Neural cell (in vitro differentiated cells): ENCODE measurements around the gene PDE1C. TPM values are rescaled to one million over a fixed set of nuclear protein-coding genes. Genes with fewer than 3 reads are reported as not detected.

Experiments used
- H2AFZ ChIP-seq: fragments of 200-600, 300-800 bp; sonication (generic), shearing (Covaris generic); 2 replicates; pipeline ENCODE4 v1.6.0; 2014; ENCODE audit warnings: low read depth, mild to moderate bottlenecking, antibody characterized with exemption, low read length, moderate library complexity
- H3F3A ChIP-seq: fragments of 200-600 bp; shearing (Covaris generic); 2 replicates; pipeline ENCODE4 v1.6.1; 2016; ENCODE audit warnings: mild to moderate bottlenecking, moderate library complexity, mixed read lengths, antibody characterized with exemption, low read length; ENCODE audit not compliant: insufficient read depth, poor library complexity, severe bottlenecking
- H3K27ac ChIP-seq: fragments of 200-600, 300-800 bp; sonication (generic), shearing (Covaris generic); 2 replicates; pipeline ENCODE4 v1.5.1; 2014; ENCODE audit warnings: mild to moderate bottlenecking, low read length, moderate library complexity
- H3K27me3 ChIP-seq: fragments of 300-800, 200-600 bp; sonication (generic), shearing (Covaris generic); 2 replicates; pipeline ENCODE4 v1.6.0; 2014; ENCODE audit warnings: mild to moderate bottlenecking, low read depth, low read length, moderate library complexity; ENCODE audit not compliant: insufficient read depth
- H3K36me3 ChIP-seq: fragments of 300-800, 200-600 bp; sonication (generic), shearing (Covaris generic); 2 replicates; pipeline ENCODE4 v1.5.1; 2014; ENCODE audit warnings: mild to moderate bottlenecking, antibody characterized with exemption, low read length, moderate library complexity; ENCODE audit not compliant: insufficient read depth
- H3K4me2 ChIP-seq: fragments of 300-800, 200-600 bp; sonication (generic), shearing (Covaris generic); 2 replicates; pipeline ENCODE4 v1.6.0; 2014; ENCODE audit warnings: mild to moderate bottlenecking, low read length
- H3K4me3 ChIP-seq: fragments of 300-800, 200-600 bp; sonication (generic), shearing (Covaris generic); 2 replicates; pipeline ENCODE4 v1.5.1; 2014; ENCODE audit warnings: mild to moderate bottlenecking, low read length, moderate library complexity
- H3K79me2 ChIP-seq: fragments of 200-600 bp; shearing (Covaris generic); replicated peaks from 2 replicates; pipeline ENCODE4 v1.6.0; 2014; ENCODE audit warnings: mild to moderate bottlenecking, low read length, moderate library complexity; ENCODE audit not compliant: insufficient read depth
- H3K9ac ChIP-seq: fragments of 300-800, 200-600 bp; sonication (generic), shearing (Covaris generic); 2 replicates; pipeline ENCODE4 v1.6.1; 2016; ENCODE audit warnings: mild to moderate bottlenecking, low read length, mixed read lengths
- H3K9me2 ChIP-seq: fragments of 200-600 bp; shearing (Covaris generic); 2 replicates; pipeline ENCODE4 v1.6.1; 2016; ENCODE audit warnings: mild to moderate bottlenecking, low read length, mixed read lengths; ENCODE audit not compliant: insufficient read depth
- H3K9me3 ChIP-seq: fragments of 200-600, 300-800 bp; sonication (generic), shearing (Covaris generic); 2 replicates; pipeline ENCODE4 v1.6.1; 2016; ENCODE audit warnings: mild to moderate bottlenecking, mixed run types, low read length, moderate library complexity, mixed read lengths
- H4K20me1 ChIP-seq: fragments of 200-600 bp; shearing (Covaris generic); 2 replicates; pipeline ENCODE4 v1.6.1; 2016; ENCODE audit warnings: mild to moderate bottlenecking, mixed run types; ENCODE audit not compliant: insufficient read depth
- EP300 ChIP-seq: fragments of 450-650 bp; conservative IDR thresholded peaks from 2 replicates; pipeline ENCODE4 v1.6.1; 2014; ENCODE audit warnings: antibody characterized with exemption, mild to moderate bottlenecking, moderate library complexity; ENCODE audit not compliant: poor library complexity, severe bottlenecking
- EZH2 ChIP-seq: fragments of 200-600, 300-800 bp; shearing (Covaris generic), sonication (generic); IDR thresholded peaks from 2 replicates; pipeline ENCODE4 v1.6.1; 2014; ENCODE audit warnings: antibody characterized with exemption, low read length, borderline replicate concordance, mild to moderate bottlenecking; ENCODE audit not compliant: insufficient read depth, poor library complexity, severe bottlenecking
- MXI1 ChIP-seq: fragments of 450-650 bp; conservative IDR thresholded peaks from 2 replicates; pipeline ENCODE4 v1.6.1; 2014; ENCODE audit warnings: antibody characterized with exemption, mild to moderate bottlenecking; ENCODE audit not compliant: poor library complexity, severe bottlenecking
- POLR2AphosphoS5 ChIP-seq: IDR thresholded peaks from 2 replicates; pipeline ENCODE4 v1.6.1; 2012
- RAD21 ChIP-seq: fragments of 450-650 bp; conservative IDR thresholded peaks from 2 replicates; pipeline ENCODE4 v1.6.1; 2014; ENCODE audit warnings: antibody characterized with exemption, mild to moderate bottlenecking, moderate library complexity
- SMC3 ChIP-seq: fragments of 450-650 bp; conservative IDR thresholded peaks from 2 replicates; pipeline ENCODE4 v1.6.1; 2014; ENCODE audit warnings: antibody characterized with exemption, mild to moderate bottlenecking, moderate library complexity; ENCODE audit not compliant: poor library complexity
- TAF1 ChIP-seq: IDR thresholded peaks from 2 replicates; pipeline ENCODE4 v1.6.1; 2012; ENCODE audit warnings: low read depth
- polyA plus RNA-seq: library from polyadenylated mRNA; depleted of rRNA; stranded (reverse); fragments of >200 nt; gene quantifications from 2 replicates; pipeline ENCODE4 v1.2.3, GENCODE V29; 2014
- TF ChIP-seq, protein P1 (sequence below): fragments of 450-650 bp; IDR thresholded peaks from 2 replicates; pipeline ENCODE4 v1.5.1; 2014; ENCODE audit warnings: antibody characterized with exemption, mild to moderate bottlenecking, moderate library complexity; ENCODE audit not compliant: poor library complexity, severe bottlenecking
- TF ChIP-seq, protein P2 (sequence below): IDR thresholded peaks from 2 replicates; pipeline ENCODE4 v1.6.1; 2012; ENCODE audit warnings: borderline replicate concordance

PDE1C gene
- polyA plus RNA-seq, 1 donor from 2014 or later = 6.6 TPM

DNA sequence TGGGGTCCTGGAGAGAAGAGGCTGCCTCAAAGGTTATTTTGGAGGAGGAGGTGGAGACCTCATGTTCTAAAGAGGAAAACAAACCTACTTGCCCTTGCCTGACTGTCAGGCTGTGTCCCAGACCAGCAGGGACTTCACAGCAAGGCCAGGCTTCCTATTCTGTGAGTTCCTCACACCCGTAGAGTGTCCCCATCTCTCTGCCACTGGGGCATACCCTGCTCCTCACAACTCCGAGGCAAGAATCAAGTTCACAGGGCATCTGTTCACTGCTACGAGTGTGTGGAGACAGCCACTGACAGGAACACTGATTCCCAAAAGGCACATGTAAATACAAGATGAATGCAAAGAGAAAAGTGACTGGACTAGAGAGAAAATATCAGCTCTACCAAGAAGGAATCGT is 38.0 kb downstream of the PDE1C start:
- Histone ChIP-seq H3K27me3 (no peaks in the 10 kb centered on the region), H3K9me3 (no peaks in the 10 kb centered on the region), H4K20me1 (no peaks in the 10 kb centered on the region), H3K4me2 (no peak overlapping the region), H2AFZ (no peak overlapping the region), H3K36me3 (no peaks in the 10 kb centered on the region), H3F3A (no peaks in the 10 kb centered on the region), H3K9me2 (no peaks in the 10 kb centered on the region), H3K4me3 (no peak overlapping the region), H3K79me2 (no peaks in the 10 kb centered on the region), H3K9ac (no peak overlapping the region), H3K27ac (no peak overlapping the region)
- TF ChIP-seq, protein P1, sequence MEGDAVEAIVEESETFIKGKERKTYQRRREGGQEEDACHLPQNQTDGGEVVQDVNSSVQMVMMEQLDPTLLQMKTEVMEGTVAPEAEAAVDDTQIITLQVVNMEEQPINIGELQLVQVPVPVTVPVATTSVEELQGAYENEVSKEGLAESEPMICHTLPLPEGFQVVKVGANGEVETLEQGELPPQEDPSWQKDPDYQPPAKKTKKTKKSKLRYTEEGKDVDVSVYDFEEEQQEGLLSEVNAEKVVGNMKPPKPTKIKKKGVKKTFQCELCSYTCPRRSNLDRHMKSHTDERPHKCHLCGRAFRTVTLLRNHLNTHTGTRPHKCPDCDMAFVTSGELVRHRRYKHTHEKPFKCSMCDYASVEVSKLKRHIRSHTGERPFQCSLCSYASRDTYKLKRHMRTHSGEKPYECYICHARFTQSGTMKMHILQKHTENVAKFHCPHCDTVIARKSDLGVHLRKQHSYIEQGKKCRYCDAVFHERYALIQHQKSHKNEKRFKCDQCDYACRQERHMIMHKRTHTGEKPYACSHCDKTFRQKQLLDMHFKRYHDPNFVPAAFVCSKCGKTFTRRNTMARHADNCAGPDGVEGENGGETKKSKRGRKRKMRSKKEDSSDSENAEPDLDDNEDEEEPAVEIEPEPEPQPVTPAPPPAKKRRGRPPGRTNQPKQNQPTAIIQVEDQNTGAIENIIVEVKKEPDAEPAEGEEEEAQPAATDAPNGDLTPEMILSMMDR = no peak
- TF ChIP-seq TAF1 = no peak

DNA sequence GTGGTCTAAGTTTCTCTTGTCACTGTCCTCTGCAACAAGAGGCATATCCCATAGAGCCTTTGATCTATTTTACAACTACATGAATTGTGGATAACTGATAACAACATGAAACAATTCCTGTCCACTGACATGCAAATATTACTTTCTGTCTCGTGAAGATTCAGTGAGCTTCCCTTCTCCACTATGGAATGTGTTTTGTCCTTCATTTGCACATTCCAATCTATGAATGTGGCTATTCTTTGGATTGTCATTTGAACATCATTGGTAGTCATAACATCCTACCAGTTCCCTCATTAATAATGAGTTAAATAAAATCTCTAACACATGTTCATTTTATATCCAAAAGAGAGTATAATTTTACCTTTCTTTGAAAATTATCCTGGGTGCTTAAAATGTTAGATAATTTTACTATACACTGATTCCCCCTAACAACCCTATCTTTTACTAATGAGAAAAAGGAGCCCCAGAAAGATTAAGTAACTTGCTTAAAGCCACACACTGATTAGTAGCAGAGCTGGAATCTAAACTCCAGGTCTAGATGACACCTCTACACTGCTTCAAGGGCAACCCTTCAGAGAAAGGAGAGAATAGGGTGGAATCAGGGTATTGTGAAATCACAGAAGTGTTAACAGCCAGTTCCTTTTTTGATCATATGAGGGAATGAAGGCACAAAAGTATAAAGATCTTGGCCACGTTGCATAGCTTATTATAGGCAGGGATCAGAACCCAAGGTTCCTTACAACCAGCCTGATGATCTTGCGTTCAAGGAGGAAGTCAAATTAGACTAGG is 39.1 kb downstream of the PDE1C start:
- H3K9me3 ChIP-seq = no peaks in the 10 kb centered on the region
- H3K27ac ChIP-seq = no peak overlapping the region
- H3K9ac ChIP-seq = no peak overlapping the region
- H3F3A ChIP-seq = no peaks in the 10 kb centered on the region
- no peak overlapping the region for H3K4me3 ChIP-seq
- H3K79me2 ChIP-seq = no peaks in the 10 kb centered on the region
- no peaks in the 10 kb centered on the region for H4K20me1 ChIP-seq
- no peaks in the 10 kb centered on the region for H3K9me2 ChIP-seq
- no peak overlapping the region for H2AFZ ChIP-seq
- H3K36me3 ChIP-seq = no peaks in the 10 kb centered on the region
- no peak for TF ChIP-seq EP300
- no peak for TF ChIP-seq TAF1
- no peak for TF ChIP-seq EZH2
- H3K27me3 ChIP-seq = no peaks in the 10 kb centered on the region
- no peak overlapping the region for H3K4me2 ChIP-seq

DNA sequence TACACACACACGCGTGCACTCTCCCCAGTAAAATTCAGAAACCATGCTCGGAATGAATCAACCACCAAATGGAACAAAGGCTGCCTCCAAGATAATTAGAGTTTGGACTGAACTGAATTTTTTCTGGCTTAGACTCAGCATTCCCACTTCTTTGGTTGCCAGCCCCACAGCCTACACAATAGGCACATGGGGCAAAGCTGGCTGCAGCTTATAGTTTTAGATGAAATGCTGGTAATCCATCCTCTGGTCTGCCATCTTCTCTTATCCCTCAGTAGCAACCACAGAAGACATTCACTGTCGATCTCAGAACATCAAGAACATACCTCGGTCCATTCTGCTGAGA is 44.2 kb downstream of the PDE1C start:
- no peaks in the 10 kb centered on the region for H3K27me3 ChIP-seq
- TF ChIP-seq, protein P1 = no peak
- TF ChIP-seq, protein P2, sequence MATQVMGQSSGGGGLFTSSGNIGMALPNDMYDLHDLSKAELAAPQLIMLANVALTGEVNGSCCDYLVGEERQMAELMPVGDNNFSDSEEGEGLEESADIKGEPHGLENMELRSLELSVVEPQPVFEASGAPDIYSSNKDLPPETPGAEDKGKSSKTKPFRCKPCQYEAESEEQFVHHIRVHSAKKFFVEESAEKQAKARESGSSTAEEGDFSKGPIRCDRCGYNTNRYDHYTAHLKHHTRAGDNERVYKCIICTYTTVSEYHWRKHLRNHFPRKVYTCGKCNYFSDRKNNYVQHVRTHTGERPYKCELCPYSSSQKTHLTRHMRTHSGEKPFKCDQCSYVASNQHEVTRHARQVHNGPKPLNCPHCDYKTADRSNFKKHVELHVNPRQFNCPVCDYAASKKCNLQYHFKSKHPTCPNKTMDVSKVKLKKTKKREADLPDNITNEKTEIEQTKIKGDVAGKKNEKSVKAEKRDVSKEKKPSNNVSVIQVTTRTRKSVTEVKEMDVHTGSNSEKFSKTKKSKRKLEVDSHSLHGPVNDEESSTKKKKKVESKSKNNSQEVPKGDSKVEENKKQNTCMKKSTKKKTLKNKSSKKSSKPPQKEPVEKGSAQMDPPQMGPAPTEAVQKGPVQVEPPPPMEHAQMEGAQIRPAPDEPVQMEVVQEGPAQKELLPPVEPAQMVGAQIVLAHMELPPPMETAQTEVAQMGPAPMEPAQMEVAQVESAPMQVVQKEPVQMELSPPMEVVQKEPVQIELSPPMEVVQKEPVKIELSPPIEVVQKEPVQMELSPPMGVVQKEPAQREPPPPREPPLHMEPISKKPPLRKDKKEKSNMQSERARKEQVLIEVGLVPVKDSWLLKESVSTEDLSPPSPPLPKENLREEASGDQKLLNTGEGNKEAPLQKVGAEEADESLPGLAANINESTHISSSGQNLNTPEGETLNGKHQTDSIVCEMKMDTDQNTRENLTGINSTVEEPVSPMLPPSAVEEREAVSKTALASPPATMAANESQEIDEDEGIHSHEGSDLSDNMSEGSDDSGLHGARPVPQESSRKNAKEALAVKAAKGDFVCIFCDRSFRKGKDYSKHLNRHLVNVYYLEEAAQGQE = no peak
- no peak for TF ChIP-seq RAD21
- no peak for TF ChIP-seq POLR2AphosphoS5
- no peak for TF ChIP-seq MXI1
- TF ChIP-seq SMC3 = no peak
- TF ChIP-seq TAF1 = no peak
- no peak for TF ChIP-seq EP300
- TF ChIP-seq EZH2 = no peak
- H3K9me2 ChIP-seq = no peaks in the 10 kb centered on the region
- no peaks in the 10 kb centered on the region for H3F3A ChIP-seq
- H3K27ac ChIP-seq = no peak overlapping the region
- no peak overlapping the region for H2AFZ ChIP-seq
- no peaks in the 10 kb centered on the region for H4K20me1 ChIP-seq
- H3K36me3 ChIP-seq = no peaks in the 10 kb centered on the region
- H3K79me2 ChIP-seq = no peaks in the 10 kb centered on the region
- no peak overlapping the region for H3K4me3 ChIP-seq
- H3K9me3 ChIP-seq = no peaks in the 10 kb centered on the region
- no peak overlapping the region for H3K9ac ChIP-seq
- no peak overlapping the region for H3K4me2 ChIP-seq
